Transverse colon (tissue), 4 donors: ENCODE results near the gene HELZ2.

Source experiments
- EP300 ChIP-seq: sonication (generic); formaldehyde crosslinking; IDR thresholded peaks from one replicate; pipeline ENCODE4 v1.6.1; 2017; ENCODE audit warnings: antibody characterized with exemption, low read depth
- POLR2A ChIP-seq: fragments of 450-650 bp; IDR thresholded peaks from one replicate; pipeline ENCODE4 v1.6.1; 2016; ENCODE audit warnings: antibody characterized with exemption, mild to moderate bottlenecking, moderate library complexity
- POLR2AphosphoS5 ChIP-seq, 3 donors: sonication (generic); formaldehyde crosslinking; IDR thresholded peaks; one replicate each; pipeline ENCODE4 v1.6.1; 2016; ENCODE audit warnings: antibody characterized with exemption in 3 of 3
- TF ChIP-seq, protein P1 (sequence below), 5 experiments: fragments of 200-600 bp in 3 of 5; fragments of 450-650 bp in 2 of 5; sonication (generic) in 3 of 5; IDR thresholded peaks; 1 replicate in 2 of 5; 2 replicates in 3 of 5; pipeline ENCODE4 v1.5.1; 2016 to 2017; ENCODE audit warnings: antibody characterized with exemption in 5 of 5, inconsistent platforms in 3 of 5, mild to moderate bottlenecking in 2 of 5, moderate library complexity in 1 of 5

DNA sequence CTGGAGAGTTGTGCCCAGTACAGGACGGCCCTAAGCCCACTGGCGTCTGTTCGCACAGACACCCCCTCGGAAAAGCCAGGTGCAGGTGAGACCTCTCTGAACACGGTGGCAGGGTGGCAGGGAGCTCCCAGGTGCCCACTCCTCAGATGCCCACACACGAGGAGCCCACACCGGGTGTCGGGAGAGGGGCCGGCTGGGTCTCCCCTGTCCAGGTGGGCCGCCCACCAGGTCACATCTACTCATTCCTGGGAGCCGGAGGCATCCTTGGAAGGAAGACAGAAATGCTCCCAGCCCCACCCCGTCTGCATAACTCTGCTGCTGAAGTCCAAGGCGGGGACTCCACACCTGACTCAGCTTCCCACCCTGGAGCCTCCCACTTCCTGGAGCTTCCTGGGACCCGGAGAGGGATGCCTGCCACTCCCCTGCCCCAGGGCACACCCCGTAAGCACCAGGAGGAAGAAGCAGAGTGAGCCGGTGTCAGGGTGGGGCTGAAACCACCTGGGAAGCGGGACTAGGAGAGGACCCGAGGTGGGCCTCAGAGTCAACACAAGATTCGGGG is 29.0 kb downstream of the HELZ2 start:
- TF ChIP-seq, protein P1, sequence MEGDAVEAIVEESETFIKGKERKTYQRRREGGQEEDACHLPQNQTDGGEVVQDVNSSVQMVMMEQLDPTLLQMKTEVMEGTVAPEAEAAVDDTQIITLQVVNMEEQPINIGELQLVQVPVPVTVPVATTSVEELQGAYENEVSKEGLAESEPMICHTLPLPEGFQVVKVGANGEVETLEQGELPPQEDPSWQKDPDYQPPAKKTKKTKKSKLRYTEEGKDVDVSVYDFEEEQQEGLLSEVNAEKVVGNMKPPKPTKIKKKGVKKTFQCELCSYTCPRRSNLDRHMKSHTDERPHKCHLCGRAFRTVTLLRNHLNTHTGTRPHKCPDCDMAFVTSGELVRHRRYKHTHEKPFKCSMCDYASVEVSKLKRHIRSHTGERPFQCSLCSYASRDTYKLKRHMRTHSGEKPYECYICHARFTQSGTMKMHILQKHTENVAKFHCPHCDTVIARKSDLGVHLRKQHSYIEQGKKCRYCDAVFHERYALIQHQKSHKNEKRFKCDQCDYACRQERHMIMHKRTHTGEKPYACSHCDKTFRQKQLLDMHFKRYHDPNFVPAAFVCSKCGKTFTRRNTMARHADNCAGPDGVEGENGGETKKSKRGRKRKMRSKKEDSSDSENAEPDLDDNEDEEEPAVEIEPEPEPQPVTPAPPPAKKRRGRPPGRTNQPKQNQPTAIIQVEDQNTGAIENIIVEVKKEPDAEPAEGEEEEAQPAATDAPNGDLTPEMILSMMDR (IDR thresholded peaks at IDR 0.05): no peak
- TF ChIP-seq POLR2AphosphoS5 (IDR thresholded peaks at IDR 0.05) (peak; percentile 24 to 36 (median 30)), POLR2A (no peak), EP300 (peak; percentile 23)
